Panc1 (cell line): ENCODE data around the gene USO1. TPM values are rescaled to one million over a fixed set of nuclear protein-coding genes. Genes with fewer than 3 reads are reported as not detected.

Experiments
- ATAC-seq: fragments of 200-7000 bp; cut with Tn5 transposase; 2 replicates; pipeline ENCODE4 v1.9.1; 2020; ENCODE audit warnings: mild to moderate bottlenecking, moderate library complexity
- BruUV-seq: library from RNA; stranded (reverse); fragments of 400-500 nt; replicated peaks from 2 replicates; lab custom pipeline; 2021; lab: Mats Ljungman, UMichigan
- CTCF ChIA-PET: fragments of 300-600 bp; sonication (Branson Sonifier 250); formaldehyde crosslinking; loops from one replicate; lab custom pipeline; 2022; ENCODE audit warnings: antibody characterized with exemption; lab: Charles Lee
- POLR2A ChIA-PET: fragments of 300-600 bp; sonication (Branson Sonifier 250); formaldehyde crosslinking; loops from one replicate; lab custom pipeline; 2022; ENCODE audit warnings: antibody characterized with exemption; lab: Charles Lee
- DNase-seq: peaks from one replicate; pipeline ENCODE4 v3.0.0-alpha.2; 2010; ENCODE audit warnings: low read depth, low spot score
- H3K27ac ChIP-seq: 2 replicates; pipeline ENCODE4 v1.5.1; 2011; ENCODE audit warnings: mild to moderate bottlenecking, low read length, inconsistent platforms
- H3K27me3 ChIP-seq: fragments of 200-500 bp; sonication (Bioruptor generic); 2 replicates; pipeline ENCODE4 v1.6.0; 2014; ENCODE audit warnings: low read length, inconsistent platforms; ENCODE audit not compliant: control insufficient read depth, insufficient read depth
- H3K36me3 ChIP-seq: fragments of 200-500 bp; sonication (Bioruptor generic); 2 replicates; pipeline ENCODE4 v1.5.1; 2014; ENCODE audit warnings: inconsistent platforms, mild to moderate bottlenecking, low read length, moderate library complexity; ENCODE audit not compliant: control insufficient read depth, insufficient read depth
- H3K4me1 ChIP-seq: 2 replicates; pipeline ENCODE4 v1.5.1; 2011; ENCODE audit warnings: inconsistent platforms, mild to moderate bottlenecking, low read length, moderate library complexity; ENCODE audit not compliant: control insufficient read depth, insufficient read depth
- H3K4me3 ChIP-seq, 2 experiments: 2 replicates each; pipeline ENCODE4 v1.5.1; 2011 to 2012; ENCODE audit warnings: low read depth in 2 of 2, low read length in 2 of 2, mild to moderate bottlenecking in 2 of 2, inconsistent platforms in 1 of 2, moderate library complexity in 1 of 2
- H3K9me3 ChIP-seq: fragments of 200-500 bp; sonication (Bioruptor generic); 2 replicates; pipeline ENCODE4 v1.5.1; 2014; ENCODE audit warnings: low read depth, mild to moderate bottlenecking, inconsistent platforms, low read length, moderate library complexity; ENCODE audit not compliant: control insufficient read depth, insufficient read depth
- CTCF ChIP-seq: fragments of 450-650 bp; IDR thresholded peaks from 2 replicates; pipeline ENCODE4 v1.5.1; 2017; ENCODE audit warnings: mild to moderate bottlenecking
- POLR2AphosphoS5 ChIP-seq: IDR thresholded peaks from 2 replicates; pipeline ENCODE4 v1.6.1; 2012; ENCODE audit warnings: mild to moderate bottlenecking, low read depth, low read length, moderate library complexity
- SIN3A ChIP-seq: IDR thresholded peaks from 2 replicates; pipeline ENCODE4 v1.6.1; 2012; ENCODE audit warnings: low read depth, mild to moderate bottlenecking, low read length, moderate library complexity, borderline replicate concordance; ENCODE audit not compliant: insufficient read depth
- TCF7L2 ChIP-seq: IDR thresholded peaks from 2 replicates; pipeline ENCODE4 v1.6.1; 2011; ENCODE audit warnings: mild to moderate bottlenecking, low read depth, low read length, inconsistent platforms
- in situ Hi-C: cut with HindIII; loops from 2 replicates; pipeline ENCODE4 v1.10.0; 2016; ENCODE audit warnings: low sequenced_read_pairs, low pct_unique_long_range_greater_than_20kb
- intact Hi-C: fragments of 100-400 bp; cut with micrococcal nuclease; formaldehyde crosslinking; loops from one replicate; pipeline ENCODE4 v1.10.0; 2022; ENCODE audit not compliant: unreplicated experiment
- total RNA-seq: library from RNA; stranded (reverse); gene quantifications from one replicate; pipeline ENCODE4 v1.2.1, GENCODE V29; 2021; ENCODE audit not compliant: unreplicated experiment
- TF ChIP-seq, protein P1 (sequence below), 2 experiments: IDR thresholded peaks; 2 replicates each; pipeline ENCODE4 v1.6.1; 2011 to 2012; ENCODE audit warnings: low read depth in 2 of 2, control low read depth in 1 of 2, low read length in 1 of 2, mild to moderate bottlenecking in 1 of 2, moderate library complexity in 1 of 2; ENCODE audit not compliant: insufficient read depth in 1 of 2

The USO1 gene
- total RNA-seq, 1 experiment from 2014 or later: 50.0 TPM

DNA sequence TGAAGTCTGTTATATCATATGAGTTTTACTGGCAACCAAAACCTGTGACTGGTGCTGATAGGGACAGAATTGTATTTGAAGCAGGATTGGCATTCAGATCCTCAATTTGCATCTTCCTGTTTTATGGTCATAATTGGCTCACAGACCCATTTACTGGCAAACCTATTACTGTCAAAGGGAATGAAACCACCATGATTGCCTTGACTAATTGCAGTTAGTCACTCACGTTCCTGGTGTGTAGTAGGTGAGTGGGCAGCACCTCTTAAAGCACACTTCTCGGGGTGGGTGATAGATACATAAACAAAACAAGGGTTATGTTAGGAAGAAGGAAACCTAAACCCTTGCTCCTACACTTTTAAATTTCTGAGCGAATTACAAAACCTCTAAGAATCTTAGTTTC lies 96.8 kb downstream of the USO1 start:
- no TSS peak for BruUV-seq
- Histone ChIP-seq H3K4me3 (no peak overlapping the region), H3K9me3 (no peaks in the 10 kb centered on the region), H3K36me3 (no peaks in the 10 kb centered on the region), H3K27ac (no peak overlapping the region), H3K4me1 (no peaks in the 10 kb centered on the region), H3K27me3 (no peaks in the 10 kb centered on the region)
- intact Hi-C loops (no loop called here), in situ Hi-C loops (no loop called here)
- DNase-seq (no peak), ATAC-seq (no peak)
- TF ChIP-seq, protein P1, sequence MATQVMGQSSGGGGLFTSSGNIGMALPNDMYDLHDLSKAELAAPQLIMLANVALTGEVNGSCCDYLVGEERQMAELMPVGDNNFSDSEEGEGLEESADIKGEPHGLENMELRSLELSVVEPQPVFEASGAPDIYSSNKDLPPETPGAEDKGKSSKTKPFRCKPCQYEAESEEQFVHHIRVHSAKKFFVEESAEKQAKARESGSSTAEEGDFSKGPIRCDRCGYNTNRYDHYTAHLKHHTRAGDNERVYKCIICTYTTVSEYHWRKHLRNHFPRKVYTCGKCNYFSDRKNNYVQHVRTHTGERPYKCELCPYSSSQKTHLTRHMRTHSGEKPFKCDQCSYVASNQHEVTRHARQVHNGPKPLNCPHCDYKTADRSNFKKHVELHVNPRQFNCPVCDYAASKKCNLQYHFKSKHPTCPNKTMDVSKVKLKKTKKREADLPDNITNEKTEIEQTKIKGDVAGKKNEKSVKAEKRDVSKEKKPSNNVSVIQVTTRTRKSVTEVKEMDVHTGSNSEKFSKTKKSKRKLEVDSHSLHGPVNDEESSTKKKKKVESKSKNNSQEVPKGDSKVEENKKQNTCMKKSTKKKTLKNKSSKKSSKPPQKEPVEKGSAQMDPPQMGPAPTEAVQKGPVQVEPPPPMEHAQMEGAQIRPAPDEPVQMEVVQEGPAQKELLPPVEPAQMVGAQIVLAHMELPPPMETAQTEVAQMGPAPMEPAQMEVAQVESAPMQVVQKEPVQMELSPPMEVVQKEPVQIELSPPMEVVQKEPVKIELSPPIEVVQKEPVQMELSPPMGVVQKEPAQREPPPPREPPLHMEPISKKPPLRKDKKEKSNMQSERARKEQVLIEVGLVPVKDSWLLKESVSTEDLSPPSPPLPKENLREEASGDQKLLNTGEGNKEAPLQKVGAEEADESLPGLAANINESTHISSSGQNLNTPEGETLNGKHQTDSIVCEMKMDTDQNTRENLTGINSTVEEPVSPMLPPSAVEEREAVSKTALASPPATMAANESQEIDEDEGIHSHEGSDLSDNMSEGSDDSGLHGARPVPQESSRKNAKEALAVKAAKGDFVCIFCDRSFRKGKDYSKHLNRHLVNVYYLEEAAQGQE (IDR thresholded peaks at IDR 0.05; ENCODE audit: insufficient read depth in 1 of 2, low read depth in 2 of 2, low read length in 1 of 2): no peak
- TF ChIP-seq POLR2AphosphoS5 (no peak), SIN3A (no peak), CTCF (no peak), TCF7L2 (no peak)
- CTCF ChIA-PET: no interaction called here
- POLR2A ChIA-PET: no interaction called here

DNA sequence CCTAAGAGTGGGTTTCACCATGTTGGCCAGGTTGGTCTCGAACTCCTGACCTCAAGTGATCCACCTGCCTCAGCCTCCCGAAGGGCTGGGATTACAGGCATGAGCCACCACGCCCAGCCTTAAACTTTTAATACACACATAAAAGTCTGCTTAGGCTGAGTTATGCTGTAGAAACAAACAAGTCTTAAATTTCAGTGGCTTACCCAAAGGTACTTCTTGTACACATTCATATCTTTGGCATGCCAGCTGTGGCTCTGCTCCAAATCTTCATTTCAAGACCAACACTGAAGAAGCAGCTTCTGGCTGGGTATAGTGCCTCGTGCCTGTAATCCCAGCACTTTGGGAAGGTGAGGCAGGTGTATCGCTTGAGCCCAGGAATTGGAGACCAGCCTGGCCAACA lies 97.6 kb downstream of the USO1 start:
- DNase-seq (no peak), ATAC-seq (no peak)
- Histone ChIP-seq H3K4me3 (no peak overlapping the region), H3K27ac (no peak overlapping the region), H3K27me3 (no peaks in the 10 kb centered on the region), H3K4me1 (no peaks in the 10 kb centered on the region), H3K9me3 (no peaks in the 10 kb centered on the region), H3K36me3 (no peaks in the 10 kb centered on the region)
- ChIA-PET CTCF (no interaction called here), POLR2A (no interaction called here)
- in situ Hi-C loops: no loop called here
- intact Hi-C loops: no loop called here
- TF ChIP-seq CTCF (no peak), TCF7L2 (no peak), SIN3A (no peak), POLR2AphosphoS5 (no peak)
- TF ChIP-seq, protein P1 (IDR thresholded peaks at IDR 0.05; ENCODE audit: insufficient read depth in 1 of 2, low read depth in 2 of 2, low read length in 1 of 2): no peak
- no TSS peak for BruUV-seq
